Lung (tissue), 12 donors: ENCODE results near the gene CCDC120. TPM values are rescaled to one million over a fixed set of nuclear protein-coding genes. Genes with fewer than 3 reads are reported as not detected.
A peak's percentile ranks its signal among the peaks of the same experiment; 100 is the strongest.

Source experiments
- ATAC-seq: fragments of 200-7000 bp; cut with Tn5 transposase; one replicate; pipeline ENCODE4 v1.9.1; 2020; ENCODE audit warnings: moderate number of reproducible peaks; ENCODE audit not compliant: insufficient read depth, low FRiP score
- DNase-seq, 3 donors: peaks; one replicate each; pipeline ENCODE4 v3.0.0-alpha.2; 2013 to 2017
- H3K27ac ChIP-seq, 2 donors: one replicate each; pipeline ENCODE4 v1.5.1; 2013; ENCODE audit warnings: mild to moderate bottlenecking in 2 of 2, moderate library complexity in 2 of 2, control low read depth in 1 of 2, inconsistent platforms in 1 of 2, low read depth in 1 of 2, low read length in 1 of 2
- H3K27me3 ChIP-seq, 3 donors: one replicate each; pipeline ENCODE4 v1.5.1; 2013; ENCODE audit warnings: low read length in 2 of 3; ENCODE audit not compliant: control insufficient read depth in 3 of 3, insufficient read depth in 3 of 3
- H3K36me3 ChIP-seq, 4 donors: one replicate each; pipeline ENCODE4 v1.5.1; 2013; ENCODE audit warnings: low read length in 4 of 4, mild to moderate bottlenecking in 1 of 4, moderate library complexity in 1 of 4; ENCODE audit not compliant: control insufficient read depth in 4 of 4, insufficient read depth in 4 of 4
- H3K4me1 ChIP-seq, 5 donors: one replicate each; pipeline ENCODE4 v1.5.1; 2013; ENCODE audit warnings: low read length in 5 of 5, mild to moderate bottlenecking in 2 of 5, moderate library complexity in 1 of 5; ENCODE audit not compliant: control insufficient read depth in 5 of 5, insufficient read depth in 5 of 5
- H3K4me3 ChIP-seq: one replicate; pipeline ENCODE4 v1.5.1; 2013; ENCODE audit warnings: mild to moderate bottlenecking, control low read depth, moderate library complexity
- H3K9ac ChIP-seq, 2 donors: one replicate each; pipeline ENCODE4 v1.5.1; 2013; ENCODE audit warnings: low read length in 2 of 2, control low read depth in 1 of 2; ENCODE audit not compliant: insufficient read depth in 1 of 2
- H3K9me3 ChIP-seq, 4 donors: one replicate each; pipeline ENCODE4 v1.5.1; 2013; ENCODE audit warnings: low read length in 3 of 4, mild to moderate bottlenecking in 1 of 4, moderate library complexity in 1 of 4; ENCODE audit not compliant: control insufficient read depth in 4 of 4, insufficient read depth in 3 of 4
- CTCF ChIP-seq: IDR thresholded peaks from 2 replicates; pipeline ENCODE4 v1.5.1; 2012; ENCODE audit warnings: mild to moderate bottlenecking; ENCODE audit errors: control extremely low read depth, extremely low read depth
- WGBS, 2 donors: extraction: QIAGEN DNeasy Blood & Tissue Kit; methylation state at CpG; one replicate each; pipeline ENCODE4 v1.1.7; 2013; 5-methylcytosine and 5-hydroxymethylcytosine counted together
- polyA plus RNA-seq, 2 donors: library from polyadenylated mRNA; stranded (reverse); fragments of 200-250 nt; gene quantifications; one replicate each; pipeline ENCODE4 v1.2.1, GENCODE V29; 2013
- total RNA-seq, 2 donors: library from RNA; depleted of rRNA in 1 of 2; stranded (reverse); fragments of >200 nt in 1 of 2; gene quantifications; one replicate each; pipeline ENCODE4 v1.2.1, GENCODE V29; 2014 to 2021
- donor health status: control.
- donor health status: control.
- donor health status: Bipolar disorder and iron deficiency.
- donor health status: healthy.
- donor health status: DM: yes; HTN: yes; CAD: no.

CCDC120 gene
- total and polyA plus RNA-seq, 4 donors, result 3.8 to 11.3 (median 5.2) TPM

GRCh38 chrX:49096419-49096818 is 37.6 kb downstream of the CCDC120 start:
- no peak for DNase-seq
- H3K27me3 ChIP-seq, result no peaks in the 10 kb centered on the region
- WGBS, 2 donors, result 97 to 100% methylated on average over 4 of the region's 4 CpGs
- no peak overlapping the region for H3K27ac ChIP-seq
- H3K36me3 ChIP-seq, result no peaks in the 10 kb centered on the region
- H3K4me3 ChIP-seq, result no peak overlapping the region
- ATAC-seq, result no peak
- TF ChIP-seq CTCF, result no peak
- peaks cover 0 to 5% (median 0%) of the 10 kb centered on the region in 5 donors for H3K4me1 ChIP-seq
- H3K9me3 ChIP-seq, result peaks cover 0 to 4% (median 0%) of the 10 kb centered on the region in 4 donors
- no peak overlapping the region for H3K9ac ChIP-seq

GRCh38 chrX:49100704-49101628 is 42.2 kb downstream of the CCDC120 start:
- 0 to 40% methylated on average over 54 to 74 of the region's 74 CpGs for WGBS, 2 donors
- peak overlapping the region; percentile 24 for H3K4me3 ChIP-seq
- peak overlapping the region in 1 of 2 donors; percentile 46 for H3K9ac ChIP-seq
- no peaks in the 10 kb centered on the region for H3K36me3 ChIP-seq
- peak; percentile 93 for ATAC-seq
- H3K9me3 ChIP-seq, result peaks cover 0 to 5% (median 0%) of the 10 kb centered on the region in 4 donors
- H3K27me3 ChIP-seq, result no peaks in the 10 kb centered on the region
- TF ChIP-seq CTCF, result no peak
- peak; percentile 92 to 96 (median 93) for DNase-seq
- peaks cover 0 to 5% (median 0%) of the 10 kb centered on the region in 5 donors for H3K4me1 ChIP-seq
- H3K27ac ChIP-seq, result peak overlapping the region; percentile 76 to 87

- 3 to 45% methylated on average over 6 to 9 of the region's 9 CpGs for WGBS, 2 donors
- ATAC-seq, result no peak
- Histone ChIP-seq H3K27me3 (no peaks in the 10 kb centered on the region), H3K36me3 (no peaks in the 10 kb centered on the region), H3K9ac (no peak overlapping the region), H3K4me3 (peak overlapping the region; percentile 21), H3K9me3 (peaks cover 0 to 3% (median 0%) of the 10 kb centered on the region in 4 donors), H3K27ac (peak overlapping the region; percentile 48 to 67), H3K4me1 (peaks cover 0 to 5% (median 0%) of the 10 kb centered on the region in 5 donors)
- TF ChIP-seq CTCF, result no peak
- no peak for DNase-seq
Observed at GRCh38 chrX:49101629-49101984, 42.8 kb downstream of the CCDC120 start.
